Prostate gland (tissue), 2 donors: ENCODE data around the gene PIM2.

Source experiments
- POLR2AphosphoS5 ChIP-seq: sonication (generic); formaldehyde crosslinking; IDR thresholded peaks from one replicate; pipeline ENCODE4 v1.6.1; 2017; ENCODE audit warnings: antibody characterized with exemption
- TF ChIP-seq, protein P1 (sequence below), 4 experiments: fragments of 200-600 bp in 2 of 4; fragments of 450-650 bp in 2 of 4; sonication (generic) in 2 of 4; IDR thresholded peaks; 1 replicate in 3 of 4; 2 replicates in 1 of 4; pipeline ENCODE4 v1.5.1; 2016 to 2019; ENCODE audit warnings: antibody characterized with exemption in 4 of 4, mild to moderate bottlenecking in 2 of 4, moderate library complexity in 2 of 4

DNA sequence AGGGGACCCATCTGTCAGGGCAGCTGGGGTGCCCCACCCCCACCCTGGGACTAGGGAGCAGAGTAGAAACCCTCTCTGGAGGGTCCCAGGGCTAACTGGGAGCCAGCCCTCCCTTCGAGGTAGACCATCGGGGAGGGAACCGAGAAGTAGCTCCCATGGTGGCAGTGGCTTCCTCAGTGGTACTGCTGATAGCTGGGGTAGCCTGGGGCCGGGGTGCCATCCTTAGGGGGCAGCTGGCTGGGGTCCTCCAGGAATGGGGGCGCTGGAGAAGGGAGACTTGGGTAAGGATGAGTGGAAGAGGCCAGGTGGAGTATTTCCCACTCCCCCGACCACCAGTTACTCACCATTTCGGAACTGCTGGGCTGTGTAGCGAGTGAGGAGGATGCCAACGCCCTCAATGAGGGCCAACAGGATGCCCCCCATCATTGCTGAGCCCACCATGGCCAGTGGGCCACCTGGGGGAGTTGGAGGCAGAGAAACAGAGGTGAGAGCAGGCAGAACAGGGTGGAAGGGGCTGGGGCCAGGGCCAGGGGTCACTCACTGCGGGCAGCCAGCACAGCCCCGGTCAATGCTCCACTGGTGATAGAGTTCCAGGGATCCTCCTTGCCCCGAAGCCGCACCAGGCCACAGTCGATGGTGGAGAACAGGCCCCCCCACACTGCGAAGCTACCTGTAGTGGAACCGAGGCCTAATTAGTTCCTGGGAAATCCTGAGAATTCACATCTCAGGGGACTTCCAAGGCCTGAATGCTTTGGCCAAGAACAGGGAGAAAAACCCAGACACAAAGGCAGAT lies 25.1 kb downstream of the PIM2 start:
- TF ChIP-seq, protein P1, sequence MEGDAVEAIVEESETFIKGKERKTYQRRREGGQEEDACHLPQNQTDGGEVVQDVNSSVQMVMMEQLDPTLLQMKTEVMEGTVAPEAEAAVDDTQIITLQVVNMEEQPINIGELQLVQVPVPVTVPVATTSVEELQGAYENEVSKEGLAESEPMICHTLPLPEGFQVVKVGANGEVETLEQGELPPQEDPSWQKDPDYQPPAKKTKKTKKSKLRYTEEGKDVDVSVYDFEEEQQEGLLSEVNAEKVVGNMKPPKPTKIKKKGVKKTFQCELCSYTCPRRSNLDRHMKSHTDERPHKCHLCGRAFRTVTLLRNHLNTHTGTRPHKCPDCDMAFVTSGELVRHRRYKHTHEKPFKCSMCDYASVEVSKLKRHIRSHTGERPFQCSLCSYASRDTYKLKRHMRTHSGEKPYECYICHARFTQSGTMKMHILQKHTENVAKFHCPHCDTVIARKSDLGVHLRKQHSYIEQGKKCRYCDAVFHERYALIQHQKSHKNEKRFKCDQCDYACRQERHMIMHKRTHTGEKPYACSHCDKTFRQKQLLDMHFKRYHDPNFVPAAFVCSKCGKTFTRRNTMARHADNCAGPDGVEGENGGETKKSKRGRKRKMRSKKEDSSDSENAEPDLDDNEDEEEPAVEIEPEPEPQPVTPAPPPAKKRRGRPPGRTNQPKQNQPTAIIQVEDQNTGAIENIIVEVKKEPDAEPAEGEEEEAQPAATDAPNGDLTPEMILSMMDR (IDR thresholded peaks at IDR 0.05) = no peak
- TF ChIP-seq POLR2AphosphoS5 = no peak
